T-helper 1 cell (primary cell): ENCODE data around the gene CRCP.
A peak's percentile ranks its signal among the peaks of the same experiment; 100 is the strongest.
"Not testable (repeated sequence)": the region's sequence is repeated elsewhere in the genome, so short reads cannot be mapped to it uniquely, and the experiment has no call there.

Experiments used
- DNase-seq, 5 donors: peaks; one replicate each; pipeline ENCODE4 v3.0.0-alpha.2; 2012 to 2020
- total RNA-seq, 4 donors: gene quantifications; one replicate each; lab custom pipeline; 2026; lab: John Stamatoyannopoulos, UW

CRCP gene
- 30.7 to 40.4 (median 32.9) reads per million in 4 donors for total RNA-seq

- peak; percentile 74 to 82 (median 77) for DNase-seq
These were observed at the start of gene CRCP for GRCh38 chr7:66114743-66115649. Gene CRCP, plus strand, starts transcription at chr7:66114847. Its CDS starts 116 bp downstream, at chr7:66114963.

GRCh38 chr7:66069732-66070131 is 44.9 kb upstream of the CRCP start:
- no peak for DNase-seq

GRCh38 chr7:66070222-66070621 is 44.4 kb upstream of the CRCP start:
- no peak for DNase-seq

- DNase-seq = not testable (repeated sequence)
These were observed 42.4 kb upstream of the CRCP start for GRCh38 chr7:66072208-66072607.

GRCh38 chr7:66075590-66076461 is 38.8 kb upstream of the CRCP start, which contains the start of gene ASL:
Gene ASL, plus strand, starts transcription at chr7:66075819. Its CDS starts 263 bp downstream, at chr7:66076082.
- peak; percentile 75 to 92 (median 82) for DNase-seq

- DNase-seq = no peak
These were observed 38.0 kb upstream of the CRCP start for GRCh38 chr7:66076462-66077329.

GRCh38 chr7:66078067-66078466 is 36.6 kb upstream of the CRCP start:
- DNase-seq = no peak

- DNase-seq = no peak
These were observed 32.6 kb upstream of the CRCP start for GRCh38 chr7:66082083-66082482.

- DNase-seq = no peak
These were observed 31.7 kb upstream of the CRCP start for GRCh38 chr7:66082886-66083415.

- DNase-seq = no peak
These were observed 31.0 kb upstream of the CRCP start for GRCh38 chr7:66083677-66084076.

GRCh38 chr7:66088861-66089838 is 25.5 kb upstream of the CRCP start:
- no peak for DNase-seq

- no peak for DNase-seq
These were observed 22.0 kb upstream of the CRCP start for GRCh38 chr7:66092654-66093053.

GRCh38 chr7:66095010-66095409 is 19.6 kb upstream of the CRCP start:
- DNase-seq = no peak

GRCh38 chr7:66099232-66099550 is 15.5 kb upstream of the CRCP start:
- DNase-seq = no peak

GRCh38 chr7:66099551-66100407 is 14.9 kb upstream of the CRCP start:
- DNase-seq = peak in 2 of 5 donors; percentile 11 to 45

- DNase-seq = no peak
These were observed 14.1 kb upstream of the CRCP start for GRCh38 chr7:66100408-66101050.

GRCh38 chr7:66102168-66102567 is 12.5 kb upstream of the CRCP start:
- not testable (repeated sequence) for DNase-seq

GRCh38 chr7:66103994-66104393 is 10.7 kb upstream of the CRCP start:
- DNase-seq = not testable (repeated sequence)

- DNase-seq = no peak
These were observed 9.3 kb upstream of the CRCP start for GRCh38 chr7:66105263-66105748.
